HG02870 (cell line): Measurements from ENCODE around the gene DCTN2.
"Not testable (repeated sequence)": the region's sequence is repeated elsewhere in the genome, so short reads cannot be mapped to it uniquely, and the experiment has no call there.

Source experiments
- ATAC-seq: cut with Tn5 transposase; IDR thresholded peaks from one replicate; pipeline ENCODE4 v1.9.1; 2021; ENCODE audit warnings: mild to moderate bottlenecking, moderate library complexity; ENCODE audit not compliant: unreplicated experiment

The DCTN2 gene

DNA sequence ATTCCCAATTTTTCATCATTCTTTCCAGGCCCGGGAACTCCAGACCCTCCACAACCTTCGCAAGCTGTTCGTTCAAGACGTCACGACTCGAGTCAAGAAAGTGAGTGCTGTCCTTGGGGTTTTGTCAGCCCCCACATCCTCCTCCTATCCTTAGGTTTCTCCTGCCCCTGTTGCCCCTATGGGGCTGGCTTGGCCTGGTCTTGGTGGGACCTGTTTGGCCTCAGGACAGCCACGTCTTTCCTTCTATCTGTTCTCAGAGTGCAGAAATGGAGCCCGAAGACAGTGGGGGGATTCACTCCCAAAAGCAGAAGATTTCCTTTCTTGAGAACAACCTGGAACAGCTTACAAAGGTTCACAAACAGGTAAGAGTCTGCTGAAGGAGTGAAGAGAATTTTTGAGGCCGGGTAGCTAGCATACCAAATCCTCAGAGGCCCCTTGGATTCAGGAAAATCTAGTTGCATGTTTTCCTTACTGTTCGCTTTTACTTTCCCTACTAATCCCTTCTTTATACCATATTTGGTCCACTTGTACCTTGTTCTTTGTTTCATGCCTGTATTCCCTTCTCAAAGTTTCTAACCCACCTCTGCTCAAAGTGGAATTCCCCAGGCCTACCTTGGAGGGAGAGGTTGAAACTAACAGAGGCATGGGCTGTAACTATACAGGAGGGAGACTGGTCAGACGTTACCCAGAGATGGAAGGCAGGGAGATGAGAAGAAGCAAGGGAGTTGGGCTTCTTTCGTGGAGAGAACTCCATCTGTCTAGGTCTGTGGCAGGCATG, 31.2 kb upstream of the DCTN2 start:
- no peak for ATAC-seq

GRCh38 chr12:57576613-57577160, 29.7 kb upstream of the DCTN2 start:
- no peak for ATAC-seq

DNA sequence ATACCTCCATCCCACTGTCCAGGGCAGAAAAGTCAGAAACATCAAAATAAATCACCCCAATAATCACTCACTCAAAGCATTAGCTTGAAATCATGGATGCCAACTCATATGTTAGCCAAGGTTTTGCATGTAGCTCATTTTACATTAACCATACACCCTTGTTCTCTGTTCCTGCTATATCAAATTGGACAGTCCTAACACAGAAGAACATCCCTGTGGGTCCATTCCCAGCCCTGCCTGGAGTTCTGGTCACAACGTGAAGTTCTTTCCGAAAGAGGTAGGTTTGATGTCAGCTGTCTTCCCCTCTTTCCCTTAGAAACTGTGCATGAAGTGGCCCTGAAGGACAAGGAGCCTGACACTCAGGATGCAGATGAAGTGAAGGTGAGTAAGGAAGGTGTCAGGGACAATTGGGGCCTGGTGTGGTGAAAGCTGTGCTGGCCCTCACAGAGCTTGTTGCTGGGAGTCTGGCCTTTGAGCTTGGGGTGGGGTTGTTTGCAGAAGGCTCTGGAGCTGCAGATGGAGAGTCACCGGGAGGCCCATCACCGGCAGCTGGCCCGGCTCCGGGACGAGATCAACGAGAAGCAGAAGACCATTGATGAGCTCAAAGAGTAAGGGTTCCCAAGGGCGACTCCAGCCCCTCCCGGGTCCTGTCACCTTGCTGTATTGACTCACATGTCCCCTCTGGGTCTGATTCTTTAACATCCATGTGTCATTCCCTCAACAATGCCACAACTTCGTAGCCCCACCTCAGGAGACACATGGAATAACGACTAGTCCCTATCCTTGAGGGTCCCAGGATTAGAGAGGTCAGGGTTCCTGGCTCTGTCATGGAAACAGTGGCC, 29.0 kb upstream of the DCTN2 start:
- ATAC-seq: no peak

DNA sequence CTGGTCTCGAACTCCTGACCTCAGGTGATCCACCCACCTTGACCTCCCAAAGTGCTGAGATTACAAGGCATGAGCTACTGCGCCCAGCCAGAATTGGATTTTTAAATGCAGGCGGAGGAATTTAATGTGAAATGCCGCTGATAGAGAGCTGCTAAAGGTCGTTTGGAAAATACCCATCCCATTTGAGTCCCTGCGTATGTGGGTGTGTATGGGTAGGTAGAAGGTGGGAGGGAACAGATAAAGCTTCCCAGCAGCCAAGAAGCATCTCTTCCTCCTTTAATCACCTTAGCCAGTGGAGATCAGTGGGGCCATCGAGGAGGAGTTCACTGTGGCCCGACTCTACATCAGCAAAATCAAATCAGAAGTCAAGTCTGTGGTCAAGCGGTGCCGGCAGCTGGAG, 27.8 kb upstream of the DCTN2 start:
- ATAC-seq: no peak

- no peak for ATAC-seq
Observed at GRCh38 chr12:57571926-57572762, 25.2 kb upstream of the DCTN2 start.

DNA sequence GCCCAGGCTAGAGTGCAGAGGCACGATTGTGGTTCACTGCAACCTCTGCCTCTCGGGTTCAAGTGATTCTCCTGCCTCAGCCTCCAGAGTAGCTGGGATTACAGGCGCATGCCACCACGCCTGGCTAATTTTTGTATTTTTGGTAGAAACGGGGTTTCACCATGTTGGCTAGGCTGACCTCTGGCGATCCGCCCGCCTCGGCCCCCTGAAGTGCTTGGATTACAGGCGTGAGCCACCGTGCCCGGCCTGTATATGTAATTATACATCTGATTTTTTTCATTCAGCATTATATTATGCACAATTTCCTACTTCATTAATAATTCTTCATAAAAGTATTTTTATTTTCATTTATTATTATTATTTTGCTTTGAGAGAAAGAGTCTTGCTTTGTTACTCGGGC, 23.4 kb upstream of the DCTN2 start:
- ATAC-seq: not testable (repeated sequence)

DNA sequence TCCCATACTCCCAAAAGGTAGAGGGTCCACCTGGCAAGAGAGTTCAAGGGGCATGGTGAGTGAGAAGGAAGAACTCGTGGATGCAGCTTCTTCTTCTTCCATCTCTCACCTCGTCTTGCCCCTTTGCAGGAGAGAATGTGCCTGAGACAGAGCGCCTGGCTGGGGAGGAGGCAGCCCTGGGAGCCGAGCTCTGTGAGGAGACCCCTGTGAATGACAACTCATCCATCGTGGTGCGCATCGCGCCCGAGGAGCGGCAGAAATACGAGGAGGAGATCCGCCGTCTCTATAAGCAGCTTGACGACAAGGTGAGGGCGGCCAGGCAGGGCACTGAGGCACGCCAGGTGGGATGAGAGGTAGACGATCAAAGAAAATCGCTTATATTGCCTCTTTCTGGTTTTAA, 22.9 kb upstream of the DCTN2 start:
- ATAC-seq: no peak

- no peak for ATAC-seq
Observed at GRCh38 chr12:57568838-57569237, 21.8 kb upstream of the DCTN2 start.

GRCh38 chr12:57564178-57564740, 17.3 kb upstream of the DCTN2 start:
- no peak for ATAC-seq

DNA sequence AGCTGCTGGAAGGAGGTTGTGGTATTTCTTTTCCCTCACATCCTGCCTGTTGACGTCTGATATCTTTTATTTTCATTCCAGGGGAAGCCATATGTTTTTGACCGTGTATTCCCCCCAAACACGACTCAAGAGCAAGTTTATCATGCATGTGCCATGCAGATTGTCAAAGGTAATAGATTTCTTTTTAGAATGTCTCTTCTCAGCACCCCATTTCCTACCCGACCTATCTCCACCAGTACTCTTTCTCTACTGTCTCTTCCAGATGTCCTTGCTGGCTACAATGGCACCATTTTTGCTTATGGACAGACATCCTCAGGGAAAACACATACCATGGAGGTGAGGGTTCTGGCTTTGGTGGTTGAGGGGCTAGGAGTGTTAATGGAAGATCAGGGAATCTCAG, 16.4 kb upstream of the DCTN2 start:
- ATAC-seq: no peak

DNA sequence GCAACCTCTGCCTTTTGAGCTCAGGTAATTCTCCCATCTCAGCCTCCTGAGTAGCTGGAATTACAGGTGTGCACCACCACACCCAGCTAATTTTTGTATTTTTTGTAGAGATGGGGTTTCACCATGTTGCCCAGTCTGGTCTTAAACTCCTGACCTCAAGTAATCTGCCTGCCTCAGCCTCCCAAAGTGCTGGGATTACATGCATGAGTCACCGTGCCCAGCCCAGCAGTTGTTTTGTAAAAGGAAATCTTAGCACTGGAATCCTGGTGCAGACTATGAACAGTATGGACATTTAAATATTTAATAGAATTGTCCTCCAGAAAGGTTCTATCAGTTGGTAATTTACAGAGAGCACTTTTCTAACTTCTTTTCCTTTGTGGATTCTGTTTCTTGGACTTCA, 14.1 kb upstream of the DCTN2 start:
- not testable (repeated sequence) for ATAC-seq

DNA sequence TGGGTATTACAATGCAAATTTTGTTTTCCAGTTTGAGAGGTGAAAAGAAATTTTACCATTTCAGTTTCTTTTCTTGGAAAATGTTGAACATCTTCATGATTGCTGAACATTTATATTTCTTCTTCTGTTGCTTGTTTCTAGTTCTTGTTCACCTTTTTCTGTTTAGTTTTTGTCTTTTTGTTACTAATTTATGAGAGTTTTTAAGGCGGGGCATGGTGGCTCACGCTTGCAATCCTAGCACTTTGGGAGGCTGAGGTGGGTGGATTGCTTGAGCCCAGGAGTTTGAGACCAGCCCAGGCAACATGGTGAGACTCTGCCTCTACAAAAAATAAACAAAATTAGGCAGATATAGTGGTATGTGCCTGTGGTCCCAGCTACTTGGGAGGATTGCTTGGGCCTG, 13.5 kb upstream of the DCTN2 start:
- no peak for ATAC-seq

DNA sequence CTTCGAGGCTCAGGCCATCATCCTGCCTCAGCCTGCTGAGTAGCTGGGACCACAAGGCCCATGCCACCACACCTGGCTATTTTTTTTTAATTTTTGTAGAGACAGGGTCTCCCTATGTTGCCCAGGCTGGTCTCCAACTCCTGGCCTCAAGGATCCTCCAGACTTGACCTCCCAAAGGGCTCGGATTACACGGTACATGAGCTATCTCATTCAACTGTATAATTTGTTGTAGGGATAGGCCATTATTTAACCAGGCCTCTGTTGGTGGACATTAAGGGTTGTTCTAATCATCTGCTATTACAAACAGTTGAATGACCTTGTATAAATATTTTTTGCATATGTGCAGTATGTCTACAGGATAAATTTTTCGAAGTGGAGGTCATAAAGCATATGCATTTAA, 11.9 kb upstream of the DCTN2 start:
- no peak for ATAC-seq

- ATAC-seq: no peak
Observed at GRCh38 chr12:57554897-57555296, 7.9 kb upstream of the DCTN2 start.

- no peak for ATAC-seq
Observed at GRCh38 chr12:57554453-57554852, 7.5 kb upstream of the DCTN2 start.

DNA sequence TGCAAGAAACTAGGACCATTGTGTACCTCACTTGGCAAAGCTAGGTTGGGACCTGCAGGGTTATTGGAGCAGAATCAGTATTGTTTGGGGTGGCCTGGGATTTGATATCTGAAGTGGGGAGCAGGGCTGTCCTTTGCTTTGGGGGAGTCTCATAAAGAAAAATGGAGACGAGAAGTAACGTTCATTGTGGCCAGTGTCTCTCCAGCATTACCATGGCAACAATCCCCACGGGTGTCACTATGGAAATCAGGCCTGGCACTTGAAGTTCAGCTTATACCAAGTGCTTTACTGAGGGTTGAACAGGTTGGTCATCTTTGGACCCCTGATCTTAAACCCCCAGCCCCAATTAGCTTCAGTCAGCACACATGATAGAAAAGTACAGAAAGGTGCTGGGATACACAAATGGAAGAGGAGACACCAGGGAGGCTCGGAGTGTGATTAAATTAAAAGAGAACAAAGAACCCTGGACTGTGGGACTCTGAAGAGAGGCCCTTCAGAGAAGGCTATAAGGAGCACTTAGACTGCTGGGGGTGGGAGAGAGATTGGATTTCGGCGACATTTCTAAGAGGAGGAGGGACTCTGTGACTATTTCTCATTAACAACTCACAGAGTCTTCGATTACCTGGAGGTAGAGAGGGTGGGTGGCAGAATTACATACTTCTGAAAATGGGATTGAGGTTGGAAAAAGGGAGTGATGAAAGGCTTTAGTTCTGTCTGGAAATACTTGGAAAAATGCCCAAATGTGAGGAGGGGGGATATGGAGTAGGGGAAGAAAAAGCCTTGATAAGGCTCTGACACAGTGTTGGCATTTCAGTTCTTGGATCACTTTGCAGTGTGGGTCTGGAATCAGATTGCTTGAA, 6.6 kb upstream of the DCTN2 start:
- ATAC-seq: no peak

DNA sequence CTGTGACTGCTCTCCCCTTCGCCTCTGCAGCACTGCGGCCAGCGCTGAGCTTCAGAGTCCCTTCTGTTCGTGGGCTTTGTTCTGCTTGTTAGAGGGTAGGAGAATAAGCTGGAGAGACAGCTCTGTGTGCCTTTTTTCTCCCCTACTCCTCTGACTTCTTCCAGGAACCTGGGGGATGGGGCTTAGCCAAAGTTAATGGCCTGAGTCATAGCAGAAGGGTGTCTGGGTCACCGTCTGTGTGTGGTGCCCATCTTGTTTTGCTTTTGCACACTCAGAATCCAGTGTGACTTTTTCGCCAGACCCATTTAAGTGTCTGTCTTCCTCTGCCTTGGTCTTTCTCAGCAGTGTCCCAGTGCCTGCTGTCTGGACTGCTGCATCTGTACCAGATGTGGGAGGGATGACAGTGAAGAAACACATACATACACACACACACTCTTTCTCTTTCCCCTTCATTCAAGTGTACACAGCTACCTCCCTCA, 5.9 kb upstream of the DCTN2 start:
- ATAC-seq: no peak

DNA sequence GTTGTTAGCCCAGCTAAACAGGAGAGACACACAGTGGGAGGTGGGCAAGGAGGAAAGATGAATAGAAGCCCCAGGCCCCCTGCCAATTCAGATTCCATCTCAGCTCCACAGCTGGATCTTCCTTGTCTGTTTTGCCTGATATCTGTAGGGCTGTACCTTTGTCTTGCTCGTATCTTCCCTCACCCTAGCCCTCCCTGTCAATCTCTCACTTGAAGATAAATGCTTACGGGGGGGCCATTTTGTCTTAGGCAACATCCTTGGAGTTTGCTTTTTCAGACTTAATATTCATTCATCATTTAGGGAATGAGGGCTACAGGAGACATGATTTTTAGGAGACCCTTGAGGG, 5.3 kb upstream of the DCTN2 start:
- no peak for ATAC-seq

GRCh38 chr12:57551637-57552305, 4.8 kb upstream of the DCTN2 start:
- no peak for ATAC-seq
